A549 treated with CORT108297 at 1 μM for 4 hours (cell line): ENCODE measurements around the gene CARTPT. TPM values are rescaled to one million over a fixed set of nuclear protein-coding genes. Genes with fewer than 3 reads are reported as not detected.

Source experiments
- total RNA-seq: library from RNA; stranded (reverse); fragments of 200-300 nt; extraction: Qiagen RNA extraction; gene quantifications from 5 replicates; pipeline ENCODE4 v1.2.3, GENCODE V29; 2022

The CARTPT gene
- total RNA-seq: not detected in 5 replicates

GRCh38 chr5:71719063-71719964, at the start of gene CARTPT:
TSS of gene CARTPT (plus strand) at chr5:71719275. CDS start at chr5:71719294, 19 bp downstream.

Other genes with a start within 250 kb of the CARTPT start
- 38.0 to 45.4 TPM (median 41.3 TPM) in 5 replicates for gene MCCC2, start 131.9 kb upstream of the CARTPT start, total RNA-seq